HG03571 (cell line): ENCODE measurements around the gene ATG10.
"Not testable (repeated sequence)": the region's sequence is repeated elsewhere in the genome, so short reads cannot be mapped to it uniquely, and the experiment has no call there.

Experiments
- ATAC-seq: cut with Tn5 transposase; IDR thresholded peaks from one replicate; pipeline ENCODE4 v1.9.1; 2021; ENCODE audit not compliant: unreplicated experiment

ATG10 gene

DNA sequence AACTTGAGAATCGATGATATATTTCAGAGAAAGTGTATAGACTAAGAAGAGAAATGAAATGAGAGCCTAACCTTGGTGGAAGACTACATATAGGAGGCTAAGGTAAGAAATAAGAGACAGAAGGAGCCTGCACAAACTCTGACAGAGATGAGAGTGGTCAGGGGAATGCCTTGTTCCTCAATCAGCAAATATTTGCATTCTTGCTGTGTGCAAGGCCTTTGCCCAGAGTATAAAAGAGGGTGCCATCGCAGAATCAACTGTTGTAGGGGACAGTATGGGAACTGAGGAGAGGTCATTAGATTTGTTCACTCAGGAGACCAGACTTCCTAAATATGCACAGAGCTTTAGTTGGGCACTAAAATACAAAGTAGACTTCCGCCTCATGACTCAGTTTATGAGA lies 137.2 kb downstream of the ATG10 start:
- ATAC-seq, result no peak

DNA sequence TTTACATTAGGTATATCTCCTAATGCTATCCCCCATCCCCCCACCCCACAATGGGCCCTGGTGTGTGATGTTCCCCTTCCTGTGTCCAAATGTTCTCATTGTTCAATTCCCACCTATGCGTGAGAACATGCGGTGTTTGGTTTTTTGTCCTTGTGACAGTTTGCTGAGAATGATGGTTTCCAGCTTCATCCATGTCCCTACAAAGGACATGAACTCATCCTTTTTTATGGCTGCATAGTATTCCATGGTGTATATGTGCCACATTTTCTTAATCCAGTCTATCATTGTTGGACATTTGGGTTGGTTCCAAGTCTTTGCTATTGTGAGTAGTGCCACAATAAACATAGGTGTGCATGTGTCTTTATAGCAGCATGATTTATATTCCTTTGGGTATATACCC lies 138.1 kb downstream of the ATG10 start:
- not testable (repeated sequence) for ATAC-seq

DNA sequence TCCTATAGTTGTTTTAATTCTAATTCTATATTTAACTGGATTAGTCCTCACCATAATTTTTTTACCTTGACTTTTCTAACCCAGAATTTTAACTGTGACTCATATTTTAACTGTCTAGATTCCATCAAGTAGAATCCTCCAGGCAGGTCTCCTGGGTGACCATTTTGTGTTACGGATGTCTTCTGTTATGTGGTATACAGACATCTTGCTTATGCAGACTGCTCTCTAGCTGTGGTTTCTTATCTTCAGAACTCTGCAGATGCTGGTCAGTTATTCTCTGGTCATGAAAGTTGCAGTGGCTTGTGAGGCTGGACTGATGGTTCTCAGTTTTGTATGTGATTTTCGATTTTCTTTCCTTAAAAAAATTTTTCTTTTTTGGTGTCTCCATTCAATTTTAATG lies 139.4 kb downstream of the ATG10 start:
- peak; percentile 59 for ATAC-seq

DNA sequence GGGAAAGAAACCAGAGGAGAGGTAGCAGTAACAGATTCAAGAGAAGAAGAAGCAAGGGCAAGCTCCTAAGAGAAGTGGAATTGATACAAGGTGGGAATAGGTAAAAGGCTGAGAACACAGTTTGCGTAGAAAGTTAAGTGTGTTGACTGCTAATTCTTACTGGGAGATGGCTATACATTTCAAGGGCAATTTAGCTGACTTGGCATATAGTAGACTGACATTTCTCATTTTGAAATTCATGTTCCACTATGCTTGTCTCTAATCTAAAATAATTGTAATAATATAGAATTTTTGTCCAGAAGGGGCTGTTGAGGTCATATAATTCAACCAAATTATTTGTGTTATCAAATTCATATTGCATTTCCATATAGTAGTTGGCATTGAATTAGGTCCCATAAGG lies 144.0 kb downstream of the ATG10 start:
- no peak for ATAC-seq

DNA sequence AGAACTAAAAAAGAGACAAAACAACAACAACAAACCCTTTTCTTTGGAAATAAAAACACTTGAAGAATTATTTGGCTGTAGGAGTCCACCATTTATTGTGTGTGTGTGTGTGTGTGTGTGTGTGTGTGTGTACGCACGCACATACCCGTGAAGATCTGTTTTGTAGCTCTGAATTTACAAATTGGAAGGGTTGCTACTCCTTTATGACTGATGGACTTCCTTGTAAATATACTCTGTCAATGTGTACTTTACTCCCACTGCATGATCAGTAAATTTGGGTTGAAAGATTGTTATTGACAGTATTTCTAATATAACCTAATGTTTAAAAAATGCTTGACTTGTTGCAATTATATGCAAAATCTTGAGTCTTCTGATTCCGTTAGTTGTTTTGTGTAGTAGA lies 148.1 kb downstream of the ATG10 start:
- no peak for ATAC-seq

DNA sequence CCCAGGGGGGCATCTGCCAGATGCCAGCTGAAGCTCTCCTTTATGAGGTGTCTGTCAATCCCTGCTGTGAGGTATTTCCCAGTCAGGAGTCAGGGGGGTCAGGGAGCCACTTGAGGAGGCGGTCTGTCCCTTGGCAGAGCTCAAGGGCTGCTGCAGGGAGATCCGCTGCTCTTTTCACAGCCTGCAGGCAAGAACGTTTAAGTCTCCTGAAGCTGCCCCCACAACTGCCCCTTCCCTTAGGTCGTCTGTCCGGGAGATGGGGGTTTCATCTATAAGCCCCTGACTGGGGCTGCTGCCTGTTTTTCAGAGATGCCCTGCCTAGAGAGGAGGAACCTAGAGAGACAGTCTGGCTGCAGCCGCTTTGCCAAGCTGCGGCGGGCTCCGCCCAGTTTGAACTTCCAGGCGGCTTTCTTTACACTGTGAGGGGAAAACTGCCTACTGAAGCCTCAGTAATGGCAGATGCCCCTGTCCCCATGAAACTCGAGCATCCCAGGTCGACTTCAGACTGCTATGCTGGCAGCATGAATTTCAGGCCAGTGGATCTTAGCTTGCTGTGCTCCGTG lies 158.0 kb downstream of the ATG10 start:
- no peak for ATAC-seq

DNA sequence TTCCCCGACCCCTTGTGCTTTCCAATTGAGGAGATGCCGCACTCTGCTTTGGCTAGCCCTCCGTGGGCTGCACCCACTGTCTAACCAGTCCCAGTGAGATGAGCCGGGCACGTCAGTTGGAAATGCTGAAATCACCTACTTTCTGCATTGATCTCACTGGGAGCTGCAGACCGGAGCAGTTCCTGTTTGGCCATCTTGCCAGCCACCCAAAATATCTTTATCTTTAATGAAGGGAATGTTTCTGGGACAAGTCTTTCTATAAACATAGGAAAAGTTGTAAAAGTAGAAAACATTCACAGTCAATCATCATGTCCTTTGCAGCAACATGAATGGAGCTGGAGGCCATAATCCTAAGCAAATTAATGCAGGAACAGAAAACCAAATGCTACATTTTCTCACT lies 158.8 kb downstream of the ATG10 start:
- ATAC-seq, result no peak

DNA sequence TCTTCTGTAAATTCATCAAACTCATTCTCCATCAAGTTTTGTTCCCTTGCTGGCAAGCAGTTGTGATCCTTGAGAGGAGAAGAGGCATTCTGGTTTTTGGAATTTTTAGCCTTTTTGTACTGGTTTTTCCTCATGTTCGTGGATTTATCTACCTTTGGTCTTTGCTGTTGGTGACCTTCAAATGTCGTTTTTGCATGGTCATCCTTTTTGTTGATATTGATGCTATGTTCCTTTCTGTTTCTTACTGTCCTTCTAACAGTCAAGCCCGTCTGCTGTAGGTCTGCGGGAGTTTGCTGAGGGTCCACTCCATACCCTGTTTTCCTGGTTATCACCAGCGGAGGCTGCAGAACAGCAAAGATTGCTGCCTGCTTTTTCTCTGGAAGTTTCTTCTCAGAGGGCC lies 165.4 kb downstream of the ATG10 start:
- no peak for ATAC-seq

DNA sequence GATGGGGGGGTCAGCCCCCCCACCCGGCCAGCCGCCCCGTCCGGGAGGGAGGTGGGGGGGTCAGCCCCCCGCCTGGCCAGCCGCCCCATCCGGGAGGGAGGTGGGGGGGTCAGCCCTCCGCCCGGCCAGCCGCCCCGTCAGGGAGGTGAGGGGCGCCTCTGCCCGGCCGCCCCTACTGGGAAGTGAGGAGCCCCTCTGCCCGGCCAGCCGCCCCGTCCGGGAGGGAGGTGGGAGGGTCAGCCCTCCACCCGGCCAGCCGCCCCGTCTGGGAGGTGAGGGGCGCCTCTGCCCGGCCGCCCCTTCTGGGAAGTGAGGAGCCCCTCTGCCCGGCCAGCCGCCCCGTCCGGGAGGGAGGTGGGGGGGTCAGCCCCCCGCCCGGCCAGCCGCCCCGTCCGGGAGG lies 168.0 kb downstream of the ATG10 start:
- not testable (repeated sequence) for ATAC-seq

DNA sequence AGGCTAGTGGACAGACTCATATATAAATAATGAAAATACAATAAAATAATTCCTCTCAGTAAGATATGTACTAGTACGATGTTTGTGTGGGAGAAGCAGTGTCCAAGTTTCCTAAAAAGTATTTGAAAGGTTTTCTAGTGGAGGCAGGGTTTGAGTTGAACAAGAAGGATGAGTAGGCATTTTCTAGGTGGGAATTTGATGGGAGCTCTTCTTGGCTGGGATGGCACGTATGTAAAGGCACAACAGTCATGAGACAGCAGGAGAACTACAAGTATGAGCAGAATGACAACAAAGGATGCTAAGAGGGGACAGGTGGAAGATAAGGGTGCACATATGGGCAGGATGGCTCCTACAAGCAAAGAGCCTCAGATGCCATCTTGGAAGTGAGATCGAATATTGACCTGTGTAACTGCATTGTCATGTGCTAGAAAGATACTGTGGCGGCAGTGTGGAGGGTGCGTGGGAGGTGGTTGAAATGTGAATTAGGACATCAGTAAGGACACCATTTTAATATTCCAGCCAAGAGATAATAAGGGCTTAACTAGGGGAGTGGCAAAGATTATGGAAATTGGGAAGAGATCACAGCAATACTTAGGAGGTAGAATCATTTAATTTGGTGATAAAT lies 170.5 kb downstream of the ATG10 start:
- ATAC-seq, result no peak

DNA sequence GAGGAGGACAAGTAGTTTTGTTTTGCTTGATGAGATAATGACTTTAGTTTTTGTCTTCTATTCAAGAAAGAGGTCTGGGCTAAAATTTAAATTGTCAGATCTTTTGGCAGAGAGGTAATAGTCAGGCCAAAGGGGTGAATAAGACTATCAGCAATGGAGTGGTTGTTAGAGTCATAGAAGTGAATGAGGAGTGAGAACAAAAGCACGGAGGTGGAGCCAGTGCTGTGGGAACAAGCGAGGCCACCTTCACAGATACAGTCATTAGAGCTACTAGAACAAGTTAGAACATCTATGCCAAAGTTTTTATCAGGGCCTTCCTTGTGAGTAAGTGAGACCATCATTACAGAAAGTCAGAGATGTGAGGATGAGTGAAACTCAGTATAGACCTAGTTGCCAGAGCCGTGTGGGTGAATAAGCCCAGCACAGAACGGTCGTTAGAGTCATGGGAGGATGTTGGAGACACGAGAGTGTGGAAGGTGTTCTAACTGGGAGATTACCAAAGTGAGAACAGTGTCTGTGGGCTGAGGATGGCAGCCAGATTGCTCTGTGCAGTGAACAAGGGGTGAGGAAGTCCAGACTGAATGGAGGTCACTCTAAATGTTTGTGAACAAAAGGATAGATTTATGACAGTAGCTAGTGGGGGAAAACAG lies 171.2 kb downstream of the ATG10 start:
- ATAC-seq, result no peak

DNA sequence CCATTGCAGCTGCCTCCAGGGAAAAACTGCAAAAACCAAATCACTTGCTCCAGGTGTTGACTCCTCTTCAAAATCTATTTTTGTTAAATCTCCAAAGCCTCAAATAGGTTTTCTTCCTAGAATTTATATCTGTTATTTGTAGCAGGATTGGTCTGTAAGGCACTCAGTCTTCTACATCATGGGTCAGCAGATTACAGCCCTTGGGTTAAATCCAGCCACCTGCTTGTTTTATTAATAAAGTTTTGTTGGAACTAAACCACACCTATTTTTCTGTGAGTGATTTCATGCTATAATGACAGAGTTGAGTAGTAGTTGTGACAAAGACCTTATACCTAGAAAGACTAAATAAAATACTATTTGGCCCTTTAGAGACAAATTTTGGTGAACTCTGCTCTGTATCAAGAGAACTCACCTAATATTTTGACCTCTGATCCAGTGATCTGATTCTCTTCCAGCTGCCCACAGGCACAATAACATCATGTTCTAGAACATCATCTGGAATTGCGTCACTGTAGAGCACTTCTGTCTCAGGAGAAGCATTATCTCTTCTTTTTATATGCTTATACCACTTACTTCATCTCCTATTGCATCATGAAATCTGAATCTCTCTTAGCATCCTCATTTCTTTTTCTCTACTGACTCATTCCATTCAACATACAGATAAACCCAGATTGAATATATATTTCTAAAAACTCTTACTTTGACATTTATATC lies 176.2 kb downstream of the ATG10 start:
- no peak for ATAC-seq

DNA sequence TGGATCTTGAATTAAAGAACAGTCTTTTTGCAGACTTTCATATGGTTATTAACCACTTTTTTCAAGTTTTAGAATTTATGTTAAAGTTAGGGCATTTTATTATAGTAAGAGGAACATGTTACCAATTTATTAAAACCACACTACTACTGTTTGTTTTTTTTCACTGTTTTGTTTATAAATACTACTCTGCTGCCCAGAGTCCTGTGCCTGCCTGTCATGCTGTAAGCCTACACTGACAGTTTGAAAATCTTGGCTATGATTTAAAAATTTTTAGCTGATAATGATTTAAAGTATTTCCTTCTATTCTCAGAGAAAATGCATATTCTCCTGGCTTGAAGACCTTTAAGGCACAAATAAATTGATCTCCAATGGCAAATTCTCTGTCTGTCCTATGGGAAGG lies 177.6 kb downstream of the ATG10 start:
- no peak for ATAC-seq

DNA sequence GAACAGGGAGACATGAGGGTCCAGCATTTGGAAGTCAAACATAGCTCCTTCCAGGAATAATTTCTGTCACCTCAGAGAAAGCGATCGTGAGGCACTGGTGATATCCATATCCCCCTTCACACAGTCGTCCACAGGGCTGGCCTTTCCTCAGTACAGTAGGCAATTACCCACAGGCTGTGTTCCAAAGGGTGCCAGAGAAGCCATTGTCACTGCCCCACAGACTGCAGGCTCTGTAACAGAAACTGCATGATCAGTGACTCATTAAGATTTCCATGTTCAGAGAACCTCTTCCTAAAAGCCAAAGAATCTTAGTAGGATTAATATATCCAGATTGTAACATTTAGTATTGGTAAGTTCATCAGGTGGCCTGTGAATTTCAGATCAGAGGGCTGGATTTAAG lies 178.7 kb downstream of the ATG10 start:
- ATAC-seq, result no peak

DNA sequence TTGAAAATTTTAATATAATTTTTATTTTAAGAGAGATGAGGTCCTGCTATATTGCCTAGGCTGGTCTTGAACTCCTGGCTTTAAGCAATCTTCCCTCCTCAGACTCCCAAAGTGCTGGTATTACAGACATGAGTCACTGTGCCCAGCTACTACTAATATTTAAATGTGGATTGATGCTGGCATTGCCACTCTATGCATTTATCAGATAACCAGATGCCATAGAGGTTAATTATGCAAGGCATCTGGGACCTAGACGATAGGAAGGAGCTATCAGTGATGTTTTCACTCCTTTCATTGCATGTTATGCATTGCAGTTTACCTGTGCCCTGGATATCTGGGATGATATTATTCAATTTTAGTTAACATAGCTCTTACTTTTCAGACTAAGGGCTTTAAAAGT lies 179.4 kb downstream of the ATG10 start:
- no peak for ATAC-seq

DNA sequence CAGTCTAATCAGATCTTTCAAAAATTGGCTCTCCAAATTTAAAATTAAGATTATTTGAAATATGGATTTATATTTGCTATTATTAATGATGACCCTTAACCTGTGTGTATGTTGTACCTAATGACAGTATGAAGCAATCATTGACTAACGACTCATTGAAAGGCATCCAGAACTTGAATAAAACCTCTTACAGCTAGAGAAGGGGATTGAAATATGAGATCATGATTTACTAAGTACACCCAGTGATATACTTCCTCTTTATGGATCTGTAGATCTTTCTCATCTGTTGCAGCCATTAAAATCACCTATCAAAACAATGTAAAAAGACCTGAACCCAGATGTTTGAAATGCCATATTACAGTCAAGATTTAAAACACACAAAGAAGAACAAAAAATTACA lies 179.8 kb downstream of the ATG10 start:
- ATAC-seq, result no peak

DNA sequence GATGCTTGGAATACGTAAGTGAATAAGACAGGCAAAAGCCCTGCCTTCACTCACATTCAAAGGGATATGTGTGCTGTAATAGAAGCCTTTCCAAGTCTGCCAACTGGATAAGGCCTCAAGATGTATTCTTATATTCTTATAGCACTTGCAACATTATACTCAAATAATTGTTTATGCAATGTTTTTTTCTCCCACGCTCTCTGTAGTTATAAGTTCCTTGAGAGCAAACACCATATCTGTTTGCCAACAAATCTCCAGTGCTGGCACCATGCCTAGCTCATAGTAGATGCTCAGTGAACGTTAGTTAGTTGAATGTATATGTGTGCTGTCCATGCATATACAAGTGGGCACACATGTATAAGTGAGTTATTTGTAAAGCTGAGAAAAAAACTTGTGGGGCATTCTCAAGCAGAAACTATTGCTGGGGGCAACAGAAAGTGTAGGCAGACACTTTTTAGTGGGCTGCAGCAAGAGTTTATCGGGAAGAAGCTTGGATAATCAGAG lies 181.2 kb downstream of the ATG10 start:
- no peak for ATAC-seq

DNA sequence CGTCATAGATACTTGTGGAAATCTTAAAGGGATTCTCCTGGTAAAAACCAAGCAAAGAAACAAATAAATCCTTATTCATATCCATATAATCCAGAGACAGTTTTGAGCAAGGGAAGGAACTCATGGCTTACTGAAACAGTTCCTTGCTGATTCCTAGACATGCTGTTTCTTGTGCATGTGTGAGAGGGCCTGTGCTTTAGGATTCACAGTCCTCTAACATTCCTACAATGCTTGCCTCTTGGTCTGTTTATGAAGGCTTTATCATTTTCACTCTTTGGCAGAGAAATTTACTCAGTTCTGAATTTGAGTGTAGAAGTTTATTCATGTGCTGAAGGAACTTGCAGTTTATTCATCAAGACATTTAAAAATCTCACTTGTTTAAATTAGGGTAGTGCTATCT lies 183.0 kb downstream of the ATG10 start:
- no peak for ATAC-seq

DNA sequence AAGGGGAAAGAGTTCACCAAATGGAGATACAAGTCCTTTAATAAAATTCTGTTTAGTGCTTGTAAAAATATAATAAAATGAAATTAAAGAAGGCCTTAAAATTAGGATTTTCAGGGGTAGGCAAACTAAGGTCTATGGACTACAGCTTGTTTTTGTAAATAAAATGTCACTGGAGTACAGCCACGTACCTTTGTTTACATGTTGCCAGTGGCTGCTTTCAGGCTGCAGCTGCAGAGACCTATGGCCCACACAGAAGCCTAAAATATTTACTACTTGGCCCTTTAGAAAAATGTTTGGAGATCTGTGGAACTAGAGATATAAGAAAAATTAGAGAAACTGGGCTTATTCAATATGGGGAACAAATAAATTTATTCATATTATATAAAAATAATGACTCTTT lies 183.5 kb downstream of the ATG10 start:
- ATAC-seq, result no peak

DNA sequence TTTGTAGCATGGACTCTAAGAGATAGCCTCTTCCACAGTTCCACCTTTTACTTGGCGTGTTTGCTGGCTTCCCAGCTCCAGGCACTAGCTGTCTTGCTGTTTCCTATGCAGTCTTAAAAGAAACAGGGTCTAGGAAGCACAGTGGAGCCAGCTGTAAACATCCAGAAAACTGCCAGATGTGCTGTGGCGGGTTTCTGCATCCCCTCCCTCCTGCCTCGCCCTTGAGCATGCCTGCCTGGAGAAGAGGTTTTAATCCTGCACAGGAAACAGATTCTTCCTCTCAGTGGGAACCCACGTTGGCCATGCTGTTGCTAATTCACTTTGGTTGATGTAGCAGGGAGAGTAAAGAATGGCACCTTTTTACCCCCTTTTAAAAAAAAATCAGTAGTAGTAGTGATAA lies 185.1 kb downstream of the ATG10 start:
- no peak for ATAC-seq

DNA sequence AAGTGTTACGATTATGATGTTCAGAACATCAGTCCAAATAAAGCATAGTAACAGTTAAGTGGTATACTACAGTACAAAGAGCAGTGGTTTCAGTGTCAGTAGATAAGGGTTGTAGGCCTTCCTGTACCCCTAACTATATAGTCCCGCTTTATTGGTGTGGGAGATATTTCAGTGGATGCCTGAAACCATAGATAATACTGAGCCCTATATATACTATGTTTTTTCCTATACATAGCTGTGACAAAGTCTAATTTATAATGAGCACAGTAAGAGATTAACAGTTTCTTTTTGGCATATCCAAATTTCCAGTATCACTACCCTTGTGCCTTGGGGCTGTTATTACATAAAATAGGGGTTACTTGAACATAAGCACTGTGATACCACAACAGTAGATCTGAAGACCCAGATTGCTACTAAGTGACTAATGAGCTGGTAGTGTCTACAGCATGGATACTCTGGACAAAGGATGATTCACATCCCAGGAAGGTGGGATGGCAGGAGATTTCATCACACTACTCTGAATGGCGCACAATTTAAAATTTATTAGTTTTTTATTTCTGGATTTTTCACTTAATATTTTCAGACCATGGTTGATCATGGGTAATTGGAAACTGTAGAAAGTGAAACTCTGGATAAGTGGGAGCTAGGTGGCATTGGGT lies 187.1 kb downstream of the ATG10 start:
- no peak for ATAC-seq
